Calu3 (cell line): ENCODE results near the gene LMTK2. TPM values are rescaled to one million over a fixed set of nuclear protein-coding genes. Genes with fewer than 3 reads are reported as not detected.

ENCODE experiments used
- BruUV-seq: library from RNA; stranded (reverse); fragments of 400-500 nt; replicated peaks from 2 replicates; lab custom pipeline; 2021; lab: Mats Ljungman, UMichigan
- CTCF ChIA-PET: fragments of 300-600 bp; sonication (Branson Sonifier 250); formaldehyde crosslinking; loops from one replicate; lab custom pipeline; 2022; ENCODE audit warnings: antibody characterized with exemption; lab: Charles Lee
- DNase-seq: peaks from one replicate; pipeline ENCODE4 v3.0.0; 2022
- H3K27ac Mint-ChIP-seq: one replicate; pipeline ENCODE4 v1.8.0; 2022; ENCODE audit warnings: mixed read lengths; ENCODE audit not compliant: unreplicated experiment
- H3K27me3 Mint-ChIP-seq: one replicate; pipeline ENCODE4 v1.8.0; 2022; ENCODE audit warnings: mixed read lengths; ENCODE audit not compliant: unreplicated experiment
- H3K36me3 Mint-ChIP-seq: one replicate; pipeline ENCODE4 v1.8.0; 2022; ENCODE audit warnings: mild to moderate bottlenecking, moderate library complexity, mixed read lengths; ENCODE audit not compliant: insufficient read depth, unreplicated experiment
- H3K4me1 Mint-ChIP-seq: one replicate; pipeline ENCODE4 v1.8.0; 2022; ENCODE audit warnings: mild to moderate bottlenecking, low read depth, mixed read lengths; ENCODE audit not compliant: unreplicated experiment
- H3K4me3 Mint-ChIP-seq: one replicate; pipeline ENCODE4 v1.8.0; 2022; ENCODE audit warnings: mild to moderate bottlenecking, low read depth, moderate library complexity, mixed read lengths; ENCODE audit not compliant: unreplicated experiment
- H3K9me3 Mint-ChIP-seq: one replicate; pipeline ENCODE4 v1.8.0; 2022; ENCODE audit warnings: low read depth, mixed read lengths; ENCODE audit not compliant: unreplicated experiment
- intact Hi-C: fragments of 100-400 bp; cut with micrococcal nuclease; formaldehyde crosslinking; loops from one replicate; pipeline ENCODE4 v1.10.0; 2022; ENCODE audit not compliant: unreplicated experiment
- total RNA-seq: library from RNA; stranded (reverse); gene quantifications from 2 replicates; pipeline ENCODE4 v1.2.3, GENCODE V29; 2022
- TF ChIP-seq, protein P1 (sequence below): fragments of 200-600 bp; IDR thresholded peaks from one replicate; pipeline ENCODE4 v1.8.0; 2022; ENCODE audit warnings: antibody characterized with exemption; ENCODE audit not compliant: unreplicated experiment

LMTK2 gene
- total RNA-seq, 1 experiment from 2014 or later = 29.9 TPM

DNA sequence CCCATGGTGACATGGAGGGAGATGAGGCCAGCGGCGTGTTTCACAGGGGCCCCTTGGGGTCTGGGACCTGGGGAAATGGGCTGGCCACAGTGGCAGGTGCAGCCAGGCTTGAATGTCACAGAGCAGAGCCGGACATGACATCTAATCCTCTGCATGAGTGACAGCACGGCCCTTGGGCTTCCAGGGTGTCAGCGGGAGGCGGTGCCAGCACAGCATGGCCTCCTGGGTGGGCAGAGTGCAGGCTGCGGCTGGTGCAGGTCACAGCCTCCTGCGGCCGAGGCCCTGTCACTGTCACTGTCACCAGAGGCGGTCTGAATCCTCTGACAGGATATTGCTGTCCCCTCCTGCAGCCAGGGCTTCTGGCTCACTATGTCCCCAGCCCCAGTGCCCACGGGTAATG lies 122.8 kb downstream of the LMTK2 start:
- H3K4me3 Mint-ChIP-seq = no peak overlapping the region
- no peaks in the 10 kb centered on the region for H3K27me3 Mint-ChIP-seq
- no peak overlapping the region for H3K27ac Mint-ChIP-seq
- no TSS peak for BruUV-seq
- no peaks in the 10 kb centered on the region for H3K4me1 Mint-ChIP-seq
- intact Hi-C loops = no loop called here
- TF ChIP-seq, protein P1, sequence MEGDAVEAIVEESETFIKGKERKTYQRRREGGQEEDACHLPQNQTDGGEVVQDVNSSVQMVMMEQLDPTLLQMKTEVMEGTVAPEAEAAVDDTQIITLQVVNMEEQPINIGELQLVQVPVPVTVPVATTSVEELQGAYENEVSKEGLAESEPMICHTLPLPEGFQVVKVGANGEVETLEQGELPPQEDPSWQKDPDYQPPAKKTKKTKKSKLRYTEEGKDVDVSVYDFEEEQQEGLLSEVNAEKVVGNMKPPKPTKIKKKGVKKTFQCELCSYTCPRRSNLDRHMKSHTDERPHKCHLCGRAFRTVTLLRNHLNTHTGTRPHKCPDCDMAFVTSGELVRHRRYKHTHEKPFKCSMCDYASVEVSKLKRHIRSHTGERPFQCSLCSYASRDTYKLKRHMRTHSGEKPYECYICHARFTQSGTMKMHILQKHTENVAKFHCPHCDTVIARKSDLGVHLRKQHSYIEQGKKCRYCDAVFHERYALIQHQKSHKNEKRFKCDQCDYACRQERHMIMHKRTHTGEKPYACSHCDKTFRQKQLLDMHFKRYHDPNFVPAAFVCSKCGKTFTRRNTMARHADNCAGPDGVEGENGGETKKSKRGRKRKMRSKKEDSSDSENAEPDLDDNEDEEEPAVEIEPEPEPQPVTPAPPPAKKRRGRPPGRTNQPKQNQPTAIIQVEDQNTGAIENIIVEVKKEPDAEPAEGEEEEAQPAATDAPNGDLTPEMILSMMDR = no peak
- CTCF ChIA-PET = no interaction called here
- peaks cover 6% of the 10 kb centered on the region for H3K36me3 Mint-ChIP-seq
- no peaks in the 10 kb centered on the region for H3K9me3 Mint-ChIP-seq
- no peak for DNase-seq

DNA sequence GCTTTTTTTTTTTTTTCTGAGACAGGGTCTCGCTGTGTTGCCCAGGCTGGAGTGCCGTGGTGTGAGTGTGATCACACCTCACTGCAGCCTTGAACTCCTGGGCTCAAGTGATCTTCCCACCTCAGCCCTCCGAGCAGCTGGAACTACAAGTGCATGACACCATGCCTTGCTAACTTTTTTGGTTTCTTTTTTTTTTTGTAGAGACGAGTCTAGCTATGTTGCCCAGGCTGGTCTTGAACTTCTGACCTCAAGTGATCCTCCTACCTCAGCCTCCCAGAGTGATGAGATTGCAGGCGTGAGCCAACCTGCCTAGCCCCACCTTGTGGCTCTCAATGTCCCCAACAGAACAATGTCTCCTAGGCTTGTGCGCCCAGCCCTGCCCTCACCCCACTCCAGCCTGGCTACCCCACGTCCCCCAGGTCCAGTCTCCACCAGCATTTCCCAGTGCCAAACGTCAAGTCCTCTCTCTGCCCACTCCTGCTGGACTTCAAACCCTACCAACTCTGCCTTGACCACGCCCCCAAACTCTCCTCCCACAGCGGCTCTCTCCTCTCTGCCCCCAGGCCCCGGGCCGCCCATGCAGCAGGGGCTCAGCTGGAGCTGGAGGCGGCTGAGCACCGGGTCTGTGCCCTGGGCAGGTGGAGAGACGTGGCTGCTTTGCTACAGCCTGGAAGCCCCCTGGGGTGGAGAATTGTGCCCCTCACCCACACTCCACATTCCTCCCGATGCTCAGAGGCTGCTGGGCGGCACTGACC lies 123.5 kb downstream of the LMTK2 start:
- intact Hi-C loops = no loop called here
- DNase-seq = no peak
- H3K27me3 Mint-ChIP-seq = no peaks in the 10 kb centered on the region
- H3K4me1 Mint-ChIP-seq = no peaks in the 10 kb centered on the region
- no peak overlapping the region for H3K4me3 Mint-ChIP-seq
- BruUV-seq = no TSS peak
- peaks cover 6% of the 10 kb centered on the region for H3K36me3 Mint-ChIP-seq
- CTCF ChIA-PET = interaction anchor here (0.6 kb wide), 1 partner anchor 25 kb away, joined by 5 read pairs; no protein-coding TSS in a partner anchor
- TF ChIP-seq, protein P1 = no peak
- no peaks in the 10 kb centered on the region for H3K9me3 Mint-ChIP-seq
- H3K27ac Mint-ChIP-seq = no peak overlapping the region

DNA sequence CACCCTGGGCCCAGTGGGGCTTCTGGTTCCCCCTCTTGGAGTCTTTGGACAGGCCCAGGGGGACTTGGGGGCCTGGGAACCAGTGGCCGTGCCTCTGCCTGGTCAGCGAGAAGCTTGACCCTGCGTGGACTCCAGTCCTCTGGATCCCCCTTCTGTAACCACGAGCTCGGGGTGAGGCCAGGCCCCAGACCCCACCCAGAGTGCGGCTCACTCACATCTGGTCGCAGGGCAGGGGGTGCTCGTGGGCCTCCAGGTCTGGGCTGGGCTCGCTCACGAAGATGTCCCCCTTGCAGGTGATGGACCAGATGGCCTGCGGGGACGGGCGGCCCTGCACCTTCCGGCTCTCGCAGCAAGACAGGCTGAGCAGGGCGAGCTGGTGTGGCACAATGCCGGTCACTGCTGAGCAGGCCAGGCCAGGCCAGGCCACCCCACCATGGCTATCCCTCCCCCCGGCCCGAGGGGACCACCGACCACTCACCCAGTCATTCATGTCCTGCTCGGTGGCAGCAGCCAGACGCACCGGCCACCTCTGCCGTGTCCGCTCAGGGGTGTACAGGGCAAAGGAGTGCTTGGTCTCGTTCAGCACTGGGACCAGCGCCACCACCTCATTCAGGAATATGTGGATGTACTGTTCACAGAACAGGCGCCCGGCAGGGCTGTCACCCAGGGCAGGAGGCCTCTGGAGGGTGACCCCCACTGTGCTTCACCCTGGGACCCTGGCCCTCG lies 124.2 kb downstream of the LMTK2 start:
- H3K27me3 Mint-ChIP-seq = no peaks in the 10 kb centered on the region
- no TSS peak for BruUV-seq
- no peak for DNase-seq

DNA sequence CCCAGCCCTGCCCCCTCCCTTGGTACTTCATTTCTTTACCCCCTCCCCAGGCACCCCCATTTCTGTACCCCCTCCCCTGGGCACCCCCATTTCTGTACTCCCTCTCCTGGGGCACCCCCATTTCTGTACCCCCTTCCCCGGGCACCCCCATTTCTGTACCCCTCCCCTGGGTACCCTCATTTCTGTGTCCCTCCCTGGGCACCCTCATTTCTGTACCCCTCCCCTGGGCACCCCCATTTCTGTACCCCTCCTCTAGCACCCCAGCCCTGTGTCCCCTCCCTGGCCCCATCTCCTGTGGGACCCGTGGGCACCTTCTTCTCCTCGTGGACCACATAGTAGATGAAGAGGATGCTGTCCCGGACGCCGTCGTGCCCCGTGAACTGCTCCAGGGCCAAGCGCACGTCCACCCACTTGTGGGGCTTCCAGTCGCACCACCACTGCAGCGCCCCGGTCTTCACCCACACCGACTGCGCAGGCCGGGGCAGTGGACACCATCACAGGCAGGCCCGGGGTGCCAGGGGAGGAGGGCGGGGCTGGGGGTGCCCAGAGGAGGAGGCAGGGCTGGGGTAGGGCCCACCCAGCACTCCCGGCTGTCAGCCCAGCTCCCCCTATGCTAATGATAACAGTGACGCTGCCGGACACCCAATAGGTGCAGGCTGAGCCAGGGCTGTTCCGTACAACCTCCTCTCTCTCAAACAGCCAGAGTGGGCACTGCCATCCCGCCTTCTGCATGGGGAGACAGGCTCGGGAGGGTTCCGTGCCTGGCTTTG lies 125.0 kb downstream of the LMTK2 start:
- H3K27ac Mint-ChIP-seq = no peak overlapping the region

More for the DNA sequence above, 124.2 kb downstream of the LMTK2 start:
- no peak overlapping the region for H3K27ac Mint-ChIP-seq
- CTCF ChIA-PET = no interaction called here
- peaks cover 6% of the 10 kb centered on the region for H3K36me3 Mint-ChIP-seq
- no peaks in the 10 kb centered on the region for H3K9me3 Mint-ChIP-seq
- no peak overlapping the region for H3K4me3 Mint-ChIP-seq
- TF ChIP-seq, protein P1 = no peak
- intact Hi-C loops = no loop called here
- no peaks in the 10 kb centered on the region for H3K4me1 Mint-ChIP-seq

More for the DNA sequence above, 125.0 kb downstream of the LMTK2 start:
- intact Hi-C loops = no loop called here
- TF ChIP-seq, protein P1 = no peak
- no TSS peak for BruUV-seq
- no peak for DNase-seq
- Mint-ChIP-seq H3K4me3 (no peak overlapping the region), H3K36me3 (peaks cover 6% of the 10 kb centered on the region), H3K27me3 (no peaks in the 10 kb centered on the region), H3K4me1 (no peaks in the 10 kb centered on the region), H3K9me3 (no peaks in the 10 kb centered on the region)
- CTCF ChIA-PET = no interaction called here
